ENCODE data around the gene PIGU. TPM values are rescaled to one million over a fixed set of nuclear protein-coding genes. Genes with fewer than 3 reads are reported as not detected.
"Not testable (repeated sequence)": the region's sequence is repeated elsewhere in the genome, so short reads cannot be mapped to it uniquely, and the experiment has no call there.

Gene PIGU
- total RNA-seq, 1 donor from 2014 or later, result 12.9 TPM

DNA sequence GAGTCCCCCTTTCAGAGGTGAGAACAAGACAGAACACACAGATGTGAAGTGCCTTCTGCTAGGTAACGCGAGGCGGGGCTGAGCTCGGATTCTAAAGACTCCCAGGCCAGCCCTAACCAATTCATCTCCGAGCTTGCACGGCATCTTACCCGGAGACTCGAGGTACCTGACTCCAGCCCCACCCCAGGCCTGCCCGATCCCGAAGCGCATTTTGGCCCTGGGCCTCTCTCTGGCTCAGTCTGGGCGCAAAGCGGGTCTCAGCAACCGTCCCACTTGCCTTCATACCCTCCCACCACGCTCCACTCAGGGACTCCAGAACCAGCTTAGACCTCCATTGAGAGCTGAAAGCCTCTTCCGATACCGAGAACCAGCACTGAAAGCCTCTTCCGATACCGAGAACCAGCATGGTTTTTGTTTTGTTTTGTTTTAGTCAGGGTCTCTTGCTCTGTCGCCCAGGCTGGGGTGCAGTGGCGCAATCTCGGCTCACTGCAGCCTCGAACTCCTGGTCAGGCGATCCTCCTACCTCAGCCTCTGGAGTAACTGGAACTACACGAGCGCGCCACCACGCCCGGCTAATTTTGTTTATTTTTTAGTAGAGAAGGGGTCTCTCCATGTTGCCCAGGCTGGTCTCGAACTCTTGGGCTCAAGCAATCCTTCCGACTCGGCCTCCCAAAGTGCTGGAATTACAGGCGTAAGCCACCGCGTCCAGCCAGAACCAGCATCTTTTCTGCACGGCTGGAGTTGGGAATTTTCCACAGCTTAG is 161.2 kb downstream of the PIGU start:
- intact Hi-C loops (cut with DNase I), result no loop called here
- ATAC-seq (peak; percentile 32), DNase-seq (ENCODE audit: missing footprints) (no peak)

DNA sequence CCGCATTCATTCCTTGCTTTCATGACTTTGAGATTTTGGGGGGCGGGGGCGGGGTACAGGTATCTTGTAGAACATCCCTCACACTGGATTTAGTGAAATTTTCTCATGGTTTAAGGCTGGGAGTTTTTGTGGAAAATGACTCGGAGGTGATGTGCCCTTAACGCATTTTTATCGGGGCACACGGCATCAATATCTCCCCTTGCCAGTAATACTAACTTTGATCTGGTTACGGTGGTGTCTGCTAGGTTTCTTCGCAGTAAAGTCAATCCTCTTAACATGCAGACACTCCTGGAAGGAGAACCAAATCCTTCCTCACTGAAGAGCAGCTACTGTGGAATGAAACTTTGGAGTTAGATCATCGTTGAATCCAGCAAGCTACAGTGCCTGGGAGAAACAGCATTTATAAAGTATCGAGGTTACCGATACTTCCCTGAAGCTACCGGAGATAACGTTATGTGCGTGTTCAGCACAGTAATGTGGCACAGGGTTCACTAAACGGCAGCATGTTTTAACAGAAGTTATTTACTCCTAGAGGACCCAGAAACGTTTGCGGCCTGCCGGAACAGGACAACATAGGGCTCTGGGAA is 161.9 kb downstream of the PIGU start:
- no peak for DNase-seq (ENCODE audit: missing footprints)
- intact Hi-C loops (cut with DNase I), result no loop called here
- no peak for ATAC-seq

DNA sequence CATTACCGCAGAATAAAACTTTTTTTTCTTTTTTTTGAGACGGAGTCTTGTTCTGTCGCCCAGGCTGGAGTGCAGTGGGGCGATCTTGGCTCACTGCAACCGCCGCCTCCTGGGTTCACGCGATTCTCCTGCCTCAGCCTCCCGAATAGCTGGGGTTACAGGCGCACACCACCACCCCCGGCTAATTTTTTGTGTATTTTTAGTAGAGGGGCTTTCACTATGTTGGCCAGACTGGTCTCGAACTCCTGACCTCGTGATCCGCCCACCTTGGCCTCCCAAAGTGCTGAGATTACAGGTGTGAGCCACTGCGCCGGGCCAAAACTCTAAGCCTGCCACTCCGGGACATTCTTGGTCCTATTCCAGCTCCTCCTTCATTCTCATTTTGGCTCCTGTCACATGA is 162.9 kb downstream of the PIGU start:
- DNase-seq (ENCODE audit: missing footprints); intact Hi-C loops (cut with DNase I); ATAC-seq: not testable (repeated sequence)

DNA sequence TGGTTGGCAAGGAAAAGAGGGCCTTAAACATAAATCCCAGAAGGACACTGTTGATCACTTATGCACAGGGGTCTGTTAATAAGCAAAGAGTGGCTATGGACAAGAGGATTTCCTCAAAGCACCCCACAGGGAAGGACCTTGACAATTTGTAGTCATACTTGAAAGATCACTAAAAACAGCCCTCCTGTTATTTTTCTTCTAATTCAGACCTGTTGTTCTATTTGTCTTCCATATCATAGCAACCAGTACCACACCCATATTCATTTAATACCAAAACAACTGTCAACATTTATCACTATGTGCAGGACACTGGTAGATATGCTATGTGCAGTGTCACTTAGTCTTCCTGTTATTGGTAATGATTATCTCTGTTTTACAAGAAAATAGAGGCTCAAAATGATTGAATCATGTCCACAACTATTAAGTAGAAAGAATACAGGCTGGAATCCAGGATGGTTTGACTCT is 163.9 kb downstream of the PIGU start:
- DNase-seq (ENCODE audit: missing footprints) (no peak), ATAC-seq (no peak)
- intact Hi-C loops (cut with DNase I), result no loop called here

DNA sequence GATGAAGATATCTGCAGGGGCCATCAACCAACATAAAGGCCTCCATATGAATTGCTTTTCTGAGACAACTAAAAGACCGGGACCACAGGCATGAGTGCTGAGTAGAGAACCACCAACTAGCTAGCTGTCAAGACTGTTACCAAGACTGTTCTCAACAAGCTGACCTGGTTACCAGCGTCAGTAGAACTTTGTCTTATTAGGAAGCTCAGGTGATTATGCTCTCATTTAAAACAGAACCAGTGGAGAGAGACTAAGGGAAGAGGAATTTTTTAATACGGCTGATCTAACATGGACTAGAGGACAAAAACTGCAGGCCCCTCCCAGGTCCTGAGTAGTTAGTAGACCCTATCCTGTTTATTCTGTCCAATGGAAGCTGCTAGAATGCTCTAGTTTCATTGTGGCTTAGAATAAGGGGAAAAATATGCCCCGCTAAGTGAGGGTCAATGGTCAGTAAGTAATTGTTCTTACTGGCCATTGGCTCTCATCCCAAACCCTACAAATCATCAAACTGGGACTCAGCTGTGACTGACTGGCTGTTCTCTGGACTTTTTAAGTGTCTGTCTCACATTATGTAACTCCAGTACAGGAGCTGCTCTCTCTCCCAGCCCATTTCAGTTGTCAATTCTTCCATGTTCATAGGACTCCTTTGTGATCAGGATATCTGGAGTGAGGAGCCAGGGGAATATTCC is 164.5 kb downstream of the PIGU start:
- ATAC-seq (no peak), DNase-seq (ENCODE audit: missing footprints) (no peak)
- intact Hi-C loops (cut with DNase I), result no loop called here

DNA sequence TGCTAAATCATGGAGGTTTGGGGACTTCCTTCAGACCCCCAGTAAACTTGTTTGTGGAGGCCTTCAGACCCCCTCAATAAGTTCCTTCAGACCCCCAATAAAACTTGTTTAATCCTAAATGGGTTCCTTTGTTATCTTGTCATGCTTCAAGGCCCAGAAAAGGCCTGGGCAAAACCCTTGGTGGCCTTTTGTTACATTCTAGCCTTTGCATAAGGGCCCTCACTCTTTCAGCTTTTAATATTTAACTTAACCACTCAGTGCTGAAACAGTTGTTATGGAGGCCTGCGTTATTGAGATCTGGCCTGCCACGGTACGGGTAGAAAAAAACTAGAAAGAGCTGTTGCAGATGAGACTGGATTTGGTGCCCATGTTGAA is 165.0 kb downstream of the PIGU start:
- intact Hi-C loops (cut with DNase I), result no loop called here
- DNase-seq (ENCODE audit: missing footprints) (no peak), ATAC-seq (no peak)

DNA sequence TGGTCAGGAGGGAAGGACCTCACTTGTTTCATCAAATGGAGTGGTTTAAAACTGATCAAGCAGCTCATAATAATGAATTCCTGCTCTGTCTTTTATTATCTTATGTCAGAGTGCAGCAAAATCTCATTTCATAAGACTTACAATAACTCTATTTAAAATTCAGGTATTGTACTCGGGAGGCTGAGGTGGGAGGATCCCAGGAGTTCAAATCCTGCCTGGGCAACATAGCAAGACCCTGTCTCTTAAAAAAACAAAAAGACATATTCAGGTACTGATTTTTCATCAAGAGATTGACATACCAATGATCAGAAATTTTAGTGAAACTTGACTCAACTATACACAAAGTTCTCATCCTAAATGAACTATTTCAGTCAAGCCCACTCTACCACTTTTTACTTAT is 166.3 kb downstream of the PIGU start:
- intact Hi-C loops (cut with DNase I), result no loop called here
- no peak for ATAC-seq
- DNase-seq (ENCODE audit: missing footprints), result no peak

Other genes with a start within 250 kb of the PIGU start
- 172 TPM for gene DYNLRB1, start 160.7 kb downstream of the PIGU start, total RNA-seq
- 112 TPM for gene MAP1LC3A, start 118.4 kb downstream of the PIGU start, total RNA-seq
- gene TP53INP2, start 27.3 kb upstream of the PIGU start, total RNA-seq, result 113 TPM
- gene NCOA6, start 148.6 kb upstream of the PIGU start, total RNA-seq, result 16.0 TPM
- 19.1 TPM for gene GGT7, start 195.8 kb upstream of the PIGU start, total RNA-seq
- 149 TPM for gene ACSS2, start 199.5 kb upstream of the PIGU start, total RNA-seq

Measured in Right ventricle myocardium inferior (tissue), 1 donor.